AG09309 (cell line): ENCODE results near the gene AKNA.
"Not testable (repeated sequence)": the region's sequence is repeated elsewhere in the genome, so short reads cannot be mapped to it uniquely, and the experiment has no call there.

Source experiments
- DNase-seq: peaks from one replicate; pipeline ENCODE4 v3.0.0-alpha.2; 2010; ENCODE audit warnings: low read depth
- H3K4me3 ChIP-seq: 2 replicates; pipeline ENCODE4 v1.5.1; 2011; ENCODE audit warnings: mild to moderate bottlenecking, low read depth, low read length, moderate library complexity; ENCODE audit not compliant: control insufficient read depth
- TF ChIP-seq, protein P1 (sequence below): IDR thresholded peaks from 2 replicates; pipeline ENCODE4 v1.5.1; 2011; ENCODE audit warnings: mild to moderate bottlenecking, low read depth, low read length, inconsistent platforms; ENCODE audit not compliant: insufficient read depth, control insufficient read depth; ENCODE audit errors: missing control alignments

The AKNA gene

DNA sequence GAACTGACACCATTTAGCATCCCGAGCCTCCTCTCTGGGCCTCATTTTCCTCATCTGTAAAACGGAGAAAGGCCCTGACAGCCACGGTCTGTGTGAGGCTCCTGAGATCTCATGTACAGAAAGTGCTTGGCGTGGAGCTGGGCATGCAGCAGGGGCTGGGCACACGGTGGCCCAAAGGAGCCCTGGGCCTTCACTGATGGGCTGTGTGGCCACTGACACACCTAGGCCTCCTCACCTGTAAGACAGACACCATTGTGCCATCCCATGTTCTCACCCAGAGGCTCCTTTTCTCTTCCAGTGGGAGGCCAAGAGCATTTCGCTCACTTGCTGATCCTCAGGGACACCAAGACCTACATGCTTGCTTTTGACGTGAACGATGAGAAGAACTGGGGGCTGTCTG is 63.3 kb downstream of the AKNA start:
- no peak for DNase-seq
- no peak overlapping the region for H3K4me3 ChIP-seq
- TF ChIP-seq, protein P1, sequence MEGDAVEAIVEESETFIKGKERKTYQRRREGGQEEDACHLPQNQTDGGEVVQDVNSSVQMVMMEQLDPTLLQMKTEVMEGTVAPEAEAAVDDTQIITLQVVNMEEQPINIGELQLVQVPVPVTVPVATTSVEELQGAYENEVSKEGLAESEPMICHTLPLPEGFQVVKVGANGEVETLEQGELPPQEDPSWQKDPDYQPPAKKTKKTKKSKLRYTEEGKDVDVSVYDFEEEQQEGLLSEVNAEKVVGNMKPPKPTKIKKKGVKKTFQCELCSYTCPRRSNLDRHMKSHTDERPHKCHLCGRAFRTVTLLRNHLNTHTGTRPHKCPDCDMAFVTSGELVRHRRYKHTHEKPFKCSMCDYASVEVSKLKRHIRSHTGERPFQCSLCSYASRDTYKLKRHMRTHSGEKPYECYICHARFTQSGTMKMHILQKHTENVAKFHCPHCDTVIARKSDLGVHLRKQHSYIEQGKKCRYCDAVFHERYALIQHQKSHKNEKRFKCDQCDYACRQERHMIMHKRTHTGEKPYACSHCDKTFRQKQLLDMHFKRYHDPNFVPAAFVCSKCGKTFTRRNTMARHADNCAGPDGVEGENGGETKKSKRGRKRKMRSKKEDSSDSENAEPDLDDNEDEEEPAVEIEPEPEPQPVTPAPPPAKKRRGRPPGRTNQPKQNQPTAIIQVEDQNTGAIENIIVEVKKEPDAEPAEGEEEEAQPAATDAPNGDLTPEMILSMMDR = no peak

DNA sequence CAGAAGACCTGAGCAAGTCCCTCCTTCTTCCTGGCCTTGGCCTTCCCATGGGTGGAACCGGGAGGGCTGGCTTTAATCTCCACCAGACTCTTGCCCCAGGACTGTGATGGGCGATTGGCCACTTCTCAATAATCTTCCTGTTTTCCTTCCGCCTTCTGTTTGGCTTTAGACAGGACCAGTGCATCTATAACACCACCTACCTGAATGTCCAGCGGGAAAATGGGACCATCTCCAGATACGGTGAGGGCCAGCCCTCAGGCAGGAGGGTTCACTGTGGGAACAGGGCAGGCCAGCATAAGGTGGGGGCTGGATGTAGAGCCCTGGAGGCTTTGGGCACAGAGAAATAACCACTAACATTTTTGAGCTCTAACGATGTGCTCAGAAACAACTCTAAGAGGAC is 63.9 kb downstream of the AKNA start:
- not testable (repeated sequence) for H3K4me3 ChIP-seq, DNase-seq

DNA sequence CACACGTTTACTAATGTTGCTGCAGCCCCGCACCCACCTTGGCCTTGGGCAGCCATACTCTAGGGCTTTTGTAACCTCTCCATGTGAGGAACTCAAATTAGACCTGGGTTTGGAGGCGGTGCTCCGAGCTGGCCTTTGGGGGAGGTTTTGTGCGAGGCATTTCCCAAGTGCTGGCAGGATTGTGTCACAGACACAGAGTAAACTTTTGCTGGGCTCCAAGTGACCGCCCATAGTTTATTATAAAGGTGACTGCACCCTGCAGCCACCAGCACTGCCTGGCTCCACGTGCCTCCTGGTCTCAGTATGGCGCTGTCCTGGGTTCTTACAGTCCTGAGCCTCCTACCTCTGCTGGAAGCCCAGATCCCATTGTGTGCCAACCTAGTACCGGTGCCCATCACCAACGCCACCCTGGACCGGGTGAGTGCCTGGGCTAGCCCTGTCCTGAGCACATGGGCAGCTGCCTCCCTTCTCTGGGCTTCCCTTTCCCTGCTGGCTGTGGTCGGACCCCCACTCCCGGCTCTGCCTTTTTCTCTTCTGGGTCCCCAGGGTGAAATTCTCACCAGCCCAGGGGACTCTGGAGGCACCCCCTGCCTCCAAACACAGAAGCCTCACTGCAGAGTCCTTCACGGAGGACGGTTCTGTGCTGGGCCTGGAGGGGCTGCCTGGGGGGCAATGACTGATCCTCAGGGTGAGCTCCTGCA is 64.8 kb downstream of the AKNA start, which contains the start of gene ORM1:
Gene ORM1, plus strand, starts transcription at position 268 of the 701 bp plus-strand sequence. Its CDS starts 36 bp downstream, at position 304.
- H3K4me3 ChIP-seq, DNase-seq: not testable (repeated sequence)

DNA sequence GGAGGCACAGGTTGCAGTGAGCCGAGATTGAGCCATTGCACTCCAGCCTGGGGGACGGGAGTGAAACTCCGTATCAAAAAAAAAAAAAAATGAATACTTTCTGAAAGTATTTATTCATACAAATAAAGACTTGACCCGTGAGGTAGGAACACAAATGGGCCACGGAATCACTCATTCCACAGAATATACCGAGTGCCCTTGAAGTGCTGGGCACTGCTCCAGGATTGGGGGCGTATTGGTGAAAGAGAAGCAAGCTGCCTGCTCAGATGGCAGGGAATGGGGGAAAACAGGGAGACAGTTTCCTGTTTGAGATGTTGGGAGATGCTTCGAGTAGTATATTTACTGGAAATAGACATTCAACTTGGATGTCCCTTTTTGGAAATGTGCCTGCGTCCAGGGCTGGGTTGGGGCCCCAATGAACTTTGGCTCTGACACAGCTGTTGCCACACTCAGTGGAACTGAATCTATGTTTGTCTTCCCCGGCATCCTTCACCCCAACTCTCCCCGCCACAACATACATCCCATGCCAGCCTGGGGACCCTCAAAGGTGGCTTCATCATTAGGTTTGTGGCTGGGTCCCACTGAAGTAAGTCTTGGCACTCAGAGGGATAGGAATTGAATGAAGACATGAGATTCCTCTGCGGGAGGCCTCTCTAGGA is 65.5 kb downstream of the AKNA start:
- not testable (repeated sequence) for DNase-seq

DNA sequence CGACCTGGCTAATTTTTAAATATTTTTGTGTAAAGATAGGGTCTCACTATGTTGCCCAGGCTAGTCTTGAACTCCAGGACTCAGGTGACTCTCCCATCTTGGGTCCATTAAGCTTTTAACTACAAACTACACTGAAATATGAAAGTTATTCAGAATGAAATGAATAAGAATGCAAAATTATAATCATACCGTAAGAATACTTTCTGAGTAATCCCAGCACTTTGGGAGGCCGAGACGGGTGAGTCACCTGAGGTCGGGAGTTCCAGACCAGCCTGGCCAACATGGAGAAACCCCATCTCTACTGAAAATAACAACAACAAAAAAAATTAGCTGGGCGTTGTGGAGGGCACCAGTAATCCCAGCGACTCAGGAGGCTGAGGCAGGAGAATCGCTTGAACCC is 66.0 kb downstream of the AKNA start:
- H3K4me3 ChIP-seq = no peak overlapping the region
- DNase-seq = no peak
- TF ChIP-seq, protein P1 = no peak

More for the DNA sequence above, 65.5 kb downstream of the AKNA start:
- not testable (repeated sequence) for H3K4me3 ChIP-seq

DNA sequence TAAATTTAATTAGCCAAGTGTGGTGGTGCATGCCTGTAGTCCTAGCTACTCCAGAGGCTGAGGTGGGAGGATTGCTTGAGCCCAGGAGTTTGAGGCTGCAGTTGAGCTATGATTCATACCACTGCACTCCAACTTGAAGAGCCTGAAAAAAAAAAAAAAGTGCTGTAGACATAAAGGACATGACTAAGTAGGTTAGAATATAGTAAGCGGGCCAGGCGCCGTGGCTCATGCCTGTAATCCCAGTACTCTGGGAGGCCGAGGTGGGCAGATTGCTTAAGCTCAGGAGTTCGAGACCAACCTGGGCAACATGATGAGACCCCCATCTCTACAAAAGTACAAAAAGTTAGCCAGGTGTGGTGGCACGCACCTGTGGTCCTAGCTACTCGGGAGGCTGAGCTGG is 67.1 kb downstream of the AKNA start:
- DNase-seq, H3K4me3 ChIP-seq: not testable (repeated sequence)

DNA sequence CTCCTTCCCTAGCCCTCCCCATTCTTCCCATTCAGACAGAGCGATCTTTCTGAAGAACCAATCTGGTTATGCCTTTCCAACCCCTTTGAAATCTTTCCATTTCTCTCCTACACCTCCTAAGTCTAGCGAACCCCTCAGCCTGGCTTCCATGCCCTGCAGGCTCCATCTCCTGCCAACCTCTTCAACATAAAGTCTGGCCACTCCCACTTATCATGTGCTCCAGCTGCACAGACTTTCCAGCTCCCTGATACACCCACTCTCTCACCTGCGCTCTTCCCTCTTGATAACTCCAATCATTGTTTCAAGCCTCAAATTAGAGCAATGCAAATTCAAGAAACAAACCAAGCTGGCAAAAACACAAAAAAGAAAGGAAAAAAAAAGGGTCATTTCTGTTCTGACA is 68.6 kb downstream of the AKNA start:
- TF ChIP-seq, protein P1 = no peak
- no peak overlapping the region for H3K4me3 ChIP-seq
- no peak for DNase-seq

DNA sequence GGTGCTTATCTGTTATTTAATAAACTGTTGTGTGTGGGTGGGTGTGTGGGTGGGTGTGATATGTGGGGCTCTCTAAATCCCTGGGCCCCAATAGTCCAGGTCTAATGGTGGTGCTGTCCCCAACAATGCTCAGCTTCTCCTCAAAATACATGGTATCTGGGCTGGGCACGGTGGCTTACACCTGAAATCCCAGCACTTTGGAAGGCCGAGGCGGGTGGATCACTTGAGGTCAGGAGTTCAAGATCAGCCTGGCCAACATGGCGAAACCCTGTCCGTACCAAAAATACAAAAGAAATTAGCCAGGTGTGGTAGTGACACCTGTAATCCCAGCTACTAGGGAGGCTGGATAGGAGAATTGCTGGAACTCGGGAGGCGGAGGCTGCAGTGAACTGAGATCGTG is 69.4 kb downstream of the AKNA start:
- H3K4me3 ChIP-seq = no peak overlapping the region
- TF ChIP-seq, protein P1 = no peak
- DNase-seq = no peak

DNA sequence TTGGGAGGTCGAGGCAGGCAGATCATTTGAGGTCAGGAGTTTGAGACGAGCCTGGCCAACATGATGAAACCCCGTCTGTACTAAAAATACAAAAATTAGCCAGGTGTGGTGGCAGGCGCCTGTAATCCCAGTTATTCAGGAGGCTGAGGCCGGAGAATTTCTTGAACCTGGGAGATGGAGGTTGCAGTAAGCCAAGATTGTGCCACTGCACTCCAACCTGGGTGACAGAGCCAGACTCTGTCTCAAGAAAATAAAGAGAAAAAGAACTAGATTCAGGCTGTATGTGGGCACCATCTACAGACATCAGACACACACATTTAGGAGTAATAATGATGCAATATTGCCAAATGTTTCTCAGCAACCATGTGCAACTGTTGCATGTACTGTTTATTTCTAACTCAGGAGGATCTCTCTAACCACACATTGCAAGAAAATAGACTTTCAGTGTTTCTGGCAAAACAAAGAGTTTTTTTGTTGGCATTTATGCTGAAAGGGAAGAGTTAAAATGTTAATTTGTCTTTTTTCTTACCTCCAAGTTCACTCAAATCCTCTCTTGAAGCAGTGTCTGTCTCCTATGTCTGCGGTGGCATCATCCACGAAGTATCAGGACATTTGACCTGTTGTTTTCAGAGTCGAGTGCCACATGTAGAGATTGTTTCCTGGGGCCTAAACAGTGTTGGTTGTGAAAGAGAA is 70.0 kb downstream of the AKNA start:
- TF ChIP-seq, protein P1 = no peak
- no peak overlapping the region for H3K4me3 ChIP-seq
- DNase-seq = peak; percentile 83
